ENCODE data around the gene MUC20. TPM values are rescaled to one million over a fixed set of nuclear protein-coding genes. Genes with fewer than 3 reads are reported as not detected.

The MUC20 gene
- total RNA-seq, 2 donors from 2014 or later, result 3.4 to 5.0 TPM

DNA sequence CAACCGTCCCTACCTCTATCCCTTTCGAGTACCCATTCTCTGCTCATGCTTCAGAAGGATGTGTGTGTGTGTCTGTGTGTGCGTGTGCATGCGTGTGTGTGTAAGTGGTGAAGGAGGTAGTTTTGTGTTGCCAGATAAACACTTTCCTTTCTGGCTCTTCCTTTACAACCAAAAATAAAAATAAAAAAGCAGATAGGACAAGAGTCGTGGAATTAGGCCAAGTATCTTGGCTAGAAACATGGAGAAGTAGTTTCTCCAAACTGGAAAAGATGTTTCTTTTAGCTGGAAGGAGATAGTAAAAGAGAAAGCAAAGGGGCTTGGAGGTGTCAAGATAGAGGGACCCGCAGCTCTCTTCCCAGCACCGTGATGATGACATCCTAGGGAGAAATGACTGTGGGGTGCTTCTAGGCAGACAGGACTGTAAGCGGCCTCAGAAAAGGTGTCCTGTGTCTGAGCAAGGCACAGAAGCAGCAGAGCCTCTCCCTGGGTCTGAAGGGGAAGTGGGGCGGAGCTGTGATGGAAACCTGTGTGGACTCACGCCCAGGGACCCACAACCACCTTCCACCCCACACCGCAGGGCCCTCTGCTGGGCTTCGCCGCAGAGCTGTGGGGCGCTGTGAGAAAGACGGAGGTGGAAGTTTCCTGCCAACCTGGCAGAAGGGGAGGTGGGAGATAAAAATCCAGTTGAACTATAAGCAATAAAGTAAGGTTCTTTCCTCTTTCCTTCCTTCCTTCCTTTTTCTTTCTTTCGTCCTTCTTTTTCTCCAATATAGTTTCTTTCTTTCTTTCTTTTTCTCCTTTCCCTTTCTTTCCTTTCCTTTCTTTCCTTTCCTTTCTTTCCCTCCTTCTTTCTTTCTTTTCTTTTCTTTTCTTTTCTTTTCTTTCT, 35.3 kb downstream of the MUC20 start:
- H3K27me3 ChIP-seq, result no peaks in the 10 kb centered on the region
- DNase-seq (ENCODE audit: low spot score), result no peak
- peaks cover 0 to 10% of the 10 kb centered on the region in 2 donors for H3K4me1 ChIP-seq
- H3K4me3 ChIP-seq, result no peak overlapping the region
- H3K36me3 ChIP-seq, result no peaks in the 10 kb centered on the region
- TF ChIP-seq, protein P1, sequence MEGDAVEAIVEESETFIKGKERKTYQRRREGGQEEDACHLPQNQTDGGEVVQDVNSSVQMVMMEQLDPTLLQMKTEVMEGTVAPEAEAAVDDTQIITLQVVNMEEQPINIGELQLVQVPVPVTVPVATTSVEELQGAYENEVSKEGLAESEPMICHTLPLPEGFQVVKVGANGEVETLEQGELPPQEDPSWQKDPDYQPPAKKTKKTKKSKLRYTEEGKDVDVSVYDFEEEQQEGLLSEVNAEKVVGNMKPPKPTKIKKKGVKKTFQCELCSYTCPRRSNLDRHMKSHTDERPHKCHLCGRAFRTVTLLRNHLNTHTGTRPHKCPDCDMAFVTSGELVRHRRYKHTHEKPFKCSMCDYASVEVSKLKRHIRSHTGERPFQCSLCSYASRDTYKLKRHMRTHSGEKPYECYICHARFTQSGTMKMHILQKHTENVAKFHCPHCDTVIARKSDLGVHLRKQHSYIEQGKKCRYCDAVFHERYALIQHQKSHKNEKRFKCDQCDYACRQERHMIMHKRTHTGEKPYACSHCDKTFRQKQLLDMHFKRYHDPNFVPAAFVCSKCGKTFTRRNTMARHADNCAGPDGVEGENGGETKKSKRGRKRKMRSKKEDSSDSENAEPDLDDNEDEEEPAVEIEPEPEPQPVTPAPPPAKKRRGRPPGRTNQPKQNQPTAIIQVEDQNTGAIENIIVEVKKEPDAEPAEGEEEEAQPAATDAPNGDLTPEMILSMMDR (IDR thresholded peaks at IDR 0.05), result no peak
- H3K27ac ChIP-seq, result no peak overlapping the region
- H3K9me3 ChIP-seq, result no peaks in the 10 kb centered on the region

DNA sequence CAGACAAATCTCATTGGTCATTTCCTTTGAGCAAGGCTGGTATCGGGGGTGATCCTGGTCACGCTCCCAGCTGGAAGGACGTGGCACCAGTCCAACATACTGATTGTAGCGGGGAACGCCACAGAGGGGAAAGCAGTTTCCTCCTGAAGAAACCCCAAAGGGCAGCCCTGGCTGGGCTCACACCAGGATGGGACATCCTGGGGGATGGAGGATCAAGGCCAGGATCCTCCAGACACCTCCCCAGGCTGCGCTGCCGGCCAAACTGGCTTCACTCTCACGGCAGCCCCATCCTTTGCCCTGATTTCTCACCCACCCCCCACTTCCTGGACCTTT, 36.6 kb downstream of the MUC20 start:
- TF ChIP-seq, protein P1 (IDR thresholded peaks at IDR 0.05), result no peak
- H3K4me1 ChIP-seq, result peaks cover 0 to 10% of the 10 kb centered on the region in 2 donors
- H3K4me3 ChIP-seq, result no peak overlapping the region
- no peaks in the 10 kb centered on the region for H3K9me3 ChIP-seq
- DNase-seq (ENCODE audit: low spot score), result no peak
- no peaks in the 10 kb centered on the region for H3K36me3 ChIP-seq
- no peaks in the 10 kb centered on the region for H3K27me3 ChIP-seq
- no peak overlapping the region for H3K27ac ChIP-seq

DNA sequence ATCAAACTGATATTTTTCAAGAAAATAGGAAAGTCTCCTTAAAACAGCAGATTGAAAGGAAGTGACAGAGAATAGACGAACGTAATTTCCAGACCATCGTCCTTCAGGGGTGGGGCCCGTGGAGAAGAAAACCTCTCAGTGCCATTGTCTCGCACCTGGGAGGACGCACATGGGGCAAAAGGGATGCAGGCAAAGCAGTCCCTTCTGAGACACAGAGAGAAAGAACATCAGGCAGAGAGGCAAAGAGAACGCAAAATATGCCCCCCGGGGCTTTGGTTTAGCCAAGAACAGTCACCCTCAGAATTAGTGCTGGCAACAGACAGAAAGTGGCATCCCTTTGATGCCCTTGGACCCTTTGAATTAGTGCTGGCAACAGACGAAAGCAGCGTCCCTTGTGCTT, 37.0 kb downstream of the MUC20 start:
- H3K27me3 ChIP-seq, result no peaks in the 10 kb centered on the region

DNA sequence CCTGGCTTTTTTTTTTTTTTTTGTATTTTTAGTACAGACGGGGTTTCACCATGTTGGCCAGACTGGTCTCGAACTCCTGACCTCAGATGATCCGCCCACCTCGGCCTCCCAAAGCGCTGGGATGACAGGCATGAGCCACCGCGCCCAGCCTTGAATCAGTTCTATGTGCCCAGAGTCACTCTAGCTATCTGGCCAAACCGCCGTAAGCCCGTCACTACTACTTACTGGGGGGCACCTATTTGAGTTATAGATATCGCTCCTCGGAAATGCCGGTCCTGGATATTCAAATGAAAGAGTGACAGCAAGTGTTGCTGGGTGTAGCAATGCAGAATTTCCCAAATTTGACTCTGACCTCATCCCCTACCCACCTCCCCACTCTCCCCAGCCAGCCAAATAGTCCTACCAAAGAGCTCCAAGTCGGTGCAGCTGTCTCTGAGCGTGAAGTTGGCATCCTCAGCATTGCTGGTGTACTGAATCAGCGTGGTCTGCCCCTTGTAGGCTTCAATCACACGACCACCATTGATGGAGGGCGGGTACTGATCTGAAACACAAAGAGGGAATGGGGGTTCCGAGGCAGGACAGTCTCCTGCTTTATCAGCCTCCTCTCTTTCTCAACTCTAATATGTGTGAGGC, 38.1 kb downstream of the MUC20 start:
- no peak for DNase-seq (ENCODE audit: low spot score)
- Histone ChIP-seq H3K27ac (no peak overlapping the region), H3K9me3 (no peaks in the 10 kb centered on the region), H3K4me3 (no peak overlapping the region), H3K36me3 (no peaks in the 10 kb centered on the region), H3K4me1 (peaks cover 0 to 10% of the 10 kb centered on the region in 2 donors), H3K27me3 (no peaks in the 10 kb centered on the region)
- TF ChIP-seq, protein P1 (IDR thresholded peaks at IDR 0.05), result no peak

More for the DNA sequence above, 37.0 kb downstream of the MUC20 start:
- no peak overlapping the region for H3K4me3 ChIP-seq
- H3K9me3 ChIP-seq, result no peaks in the 10 kb centered on the region
- no peak for DNase-seq (ENCODE audit: low spot score)
- TF ChIP-seq, protein P1 (IDR thresholded peaks at IDR 0.05), result no peak
- no peak overlapping the region for H3K27ac ChIP-seq
- H3K4me1 ChIP-seq, result peaks cover 0 to 10% of the 10 kb centered on the region in 2 donors
- no peaks in the 10 kb centered on the region for H3K36me3 ChIP-seq

DNA sequence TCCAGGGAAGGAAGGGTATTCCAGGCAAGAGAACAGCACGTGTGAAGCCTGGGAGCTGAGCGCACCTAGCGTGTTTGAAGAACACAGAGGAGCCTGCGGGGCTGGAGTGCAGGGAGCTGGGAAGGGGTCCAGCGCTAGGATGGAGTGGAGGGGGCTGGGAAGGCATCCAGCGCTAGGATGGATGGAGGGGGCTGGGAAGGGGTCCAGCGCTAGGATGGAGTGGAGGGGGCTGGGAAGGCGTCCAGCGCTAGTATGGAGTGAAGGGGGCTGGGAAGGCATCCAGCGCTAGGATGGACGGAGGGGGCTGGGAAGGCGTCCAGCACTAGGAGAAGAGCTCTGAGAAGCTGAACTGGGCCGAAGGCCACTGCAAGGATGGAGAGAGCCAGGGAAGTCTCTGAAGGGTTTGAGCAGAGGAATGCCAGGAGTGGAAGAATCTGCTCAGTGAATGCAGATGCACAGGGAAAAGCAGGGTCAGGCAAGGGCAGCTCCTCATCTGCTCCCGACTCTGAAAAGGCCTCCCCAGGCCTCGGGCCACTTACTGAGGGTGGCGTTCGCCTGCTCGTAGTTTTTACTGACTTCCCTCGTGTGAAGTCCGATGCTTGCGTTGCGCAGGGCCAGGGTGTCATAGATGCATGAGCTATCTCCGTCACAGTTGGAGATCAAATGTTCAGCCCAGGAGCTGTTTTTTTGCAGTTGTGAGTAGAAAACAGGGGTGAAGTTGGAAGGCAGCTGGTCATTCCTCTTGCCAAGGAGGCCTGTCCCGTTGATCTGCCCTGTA, 39.8 kb downstream of the MUC20 start:
- no peaks in the 10 kb centered on the region for H3K9me3 ChIP-seq
- H3K36me3 ChIP-seq, result no peaks in the 10 kb centered on the region
- TF ChIP-seq, protein P1 (IDR thresholded peaks at IDR 0.05), result no peak
- DNase-seq (ENCODE audit: low spot score), result no peak
- no peaks in the 10 kb centered on the region for H3K27me3 ChIP-seq
- H3K27ac ChIP-seq, result no peak overlapping the region
- H3K4me3 ChIP-seq, result no peak overlapping the region
- peaks cover 0 to 10% of the 10 kb centered on the region in 2 donors for H3K4me1 ChIP-seq

Data from right atrium auricular region (tissue), 2 donors.